GM23338 (cell line): ENCODE results near the gene AGPAT3.

Experiments
- CREB1 ChIP-seq: fragments of 250-450 bp; sonication (Bioruptor Pico); IDR thresholded peaks from 2 replicates; pipeline ENCODE4 v1.5.0; 2020; ENCODE audit warnings: low read depth, mild to moderate bottlenecking, moderate library complexity
- EZH2 ChIP-seq: fragments of 200-600 bp; sonication (generic); IDR thresholded peaks from one replicate; pipeline ENCODE4 v1.8.0; 2017; ENCODE audit warnings: antibody characterized with exemption, mild to moderate bottlenecking, low read depth; ENCODE audit not compliant: unreplicated experiment
- EZH2phosphoT487 ChIP-seq: fragments of 200-600 bp; sonication (generic); IDR thresholded peaks from one replicate; pipeline ENCODE4 v1.8.1; 2018; ENCODE audit warnings: antibody characterized with exemption; ENCODE audit not compliant: unreplicated experiment
- JUNB ChIP-seq: IDR thresholded peaks from one replicate; pipeline ENCODE4 v1.6.1; 2016; ENCODE audit warnings: antibody characterized with exemption; ENCODE audit not compliant: unreplicated experiment
- NANOG ChIP-seq: IDR thresholded peaks from 2 replicates; pipeline ENCODE4 v1.6.1; 2016; ENCODE audit warnings: antibody characterized with exemption, borderline replicate concordance
- POLR2AphosphoS5 ChIP-seq: IDR thresholded peaks from 2 replicates; pipeline ENCODE4 v1.6.1; 2016; ENCODE audit warnings: antibody characterized with exemption, low read depth
- STAT1 ChIP-seq: IDR thresholded peaks from one replicate; pipeline ENCODE4 v1.6.1; 2016; ENCODE audit warnings: antibody characterized with exemption; ENCODE audit not compliant: unreplicated experiment
- TF ChIP-seq, protein P1 (sequence below), 2 experiments: fragments of 200-600 bp in 1 of 2; sonication (generic) in 1 of 2; conservative IDR thresholded peaks; 2 replicates each; pipeline versions ENCODE4 v1.5.1 to v1.6.1; 2016 to 2017; ENCODE audit warnings: antibody characterized with exemption in 2 of 2, low read depth in 2 of 2, mild to moderate bottlenecking in 2 of 2, moderate library complexity in 1 of 2
- TF ChIP-seq, protein P2 (sequence below): IDR thresholded peaks from one replicate; pipeline ENCODE4 v1.6.1; 2018; ENCODE audit warnings: antibody characterized with exemption; ENCODE audit not compliant: unreplicated experiment
- TF ChIP-seq, protein P3 (sequence below): IDR thresholded peaks from 2 replicates; pipeline ENCODE4 v1.6.1; 2016; ENCODE audit warnings: antibody characterized with exemption
- TF ChIP-seq, protein P4 (sequence below): fragments of 250-450 bp; sonication (Bioruptor Pico); IDR thresholded peaks from 2 replicates; pipeline ENCODE4 v1.5.0; 2020; ENCODE audit warnings: mild to moderate bottlenecking, moderate library complexity

DNA sequence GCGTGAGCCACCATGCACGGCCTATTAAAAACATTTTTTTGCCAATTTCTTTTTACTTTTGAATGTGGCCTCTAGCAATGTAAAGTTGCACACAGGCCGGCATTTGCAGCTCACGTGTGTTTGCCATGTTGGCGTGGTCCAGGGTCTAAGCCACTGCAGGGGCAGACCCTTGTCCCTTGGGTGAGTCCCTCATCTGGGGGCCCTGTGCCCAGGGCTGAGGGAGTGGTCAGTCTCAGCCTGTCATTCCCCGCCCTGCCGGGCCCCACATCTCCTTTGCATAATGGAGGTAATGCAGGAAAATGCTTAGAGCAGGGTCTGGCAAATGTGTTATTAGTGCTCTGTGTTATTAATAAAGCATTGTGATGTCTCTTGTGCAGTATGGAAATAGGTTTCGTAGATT lies 16.9 kb downstream of the AGPAT3 start:
- TF ChIP-seq, protein P1, sequence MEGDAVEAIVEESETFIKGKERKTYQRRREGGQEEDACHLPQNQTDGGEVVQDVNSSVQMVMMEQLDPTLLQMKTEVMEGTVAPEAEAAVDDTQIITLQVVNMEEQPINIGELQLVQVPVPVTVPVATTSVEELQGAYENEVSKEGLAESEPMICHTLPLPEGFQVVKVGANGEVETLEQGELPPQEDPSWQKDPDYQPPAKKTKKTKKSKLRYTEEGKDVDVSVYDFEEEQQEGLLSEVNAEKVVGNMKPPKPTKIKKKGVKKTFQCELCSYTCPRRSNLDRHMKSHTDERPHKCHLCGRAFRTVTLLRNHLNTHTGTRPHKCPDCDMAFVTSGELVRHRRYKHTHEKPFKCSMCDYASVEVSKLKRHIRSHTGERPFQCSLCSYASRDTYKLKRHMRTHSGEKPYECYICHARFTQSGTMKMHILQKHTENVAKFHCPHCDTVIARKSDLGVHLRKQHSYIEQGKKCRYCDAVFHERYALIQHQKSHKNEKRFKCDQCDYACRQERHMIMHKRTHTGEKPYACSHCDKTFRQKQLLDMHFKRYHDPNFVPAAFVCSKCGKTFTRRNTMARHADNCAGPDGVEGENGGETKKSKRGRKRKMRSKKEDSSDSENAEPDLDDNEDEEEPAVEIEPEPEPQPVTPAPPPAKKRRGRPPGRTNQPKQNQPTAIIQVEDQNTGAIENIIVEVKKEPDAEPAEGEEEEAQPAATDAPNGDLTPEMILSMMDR (conservative IDR thresholded peaks at IDR 0.05; ENCODE audit: low read depth in 2 of 2): no peak
- no peak for TF ChIP-seq POLR2AphosphoS5
- TF ChIP-seq, protein P2, sequence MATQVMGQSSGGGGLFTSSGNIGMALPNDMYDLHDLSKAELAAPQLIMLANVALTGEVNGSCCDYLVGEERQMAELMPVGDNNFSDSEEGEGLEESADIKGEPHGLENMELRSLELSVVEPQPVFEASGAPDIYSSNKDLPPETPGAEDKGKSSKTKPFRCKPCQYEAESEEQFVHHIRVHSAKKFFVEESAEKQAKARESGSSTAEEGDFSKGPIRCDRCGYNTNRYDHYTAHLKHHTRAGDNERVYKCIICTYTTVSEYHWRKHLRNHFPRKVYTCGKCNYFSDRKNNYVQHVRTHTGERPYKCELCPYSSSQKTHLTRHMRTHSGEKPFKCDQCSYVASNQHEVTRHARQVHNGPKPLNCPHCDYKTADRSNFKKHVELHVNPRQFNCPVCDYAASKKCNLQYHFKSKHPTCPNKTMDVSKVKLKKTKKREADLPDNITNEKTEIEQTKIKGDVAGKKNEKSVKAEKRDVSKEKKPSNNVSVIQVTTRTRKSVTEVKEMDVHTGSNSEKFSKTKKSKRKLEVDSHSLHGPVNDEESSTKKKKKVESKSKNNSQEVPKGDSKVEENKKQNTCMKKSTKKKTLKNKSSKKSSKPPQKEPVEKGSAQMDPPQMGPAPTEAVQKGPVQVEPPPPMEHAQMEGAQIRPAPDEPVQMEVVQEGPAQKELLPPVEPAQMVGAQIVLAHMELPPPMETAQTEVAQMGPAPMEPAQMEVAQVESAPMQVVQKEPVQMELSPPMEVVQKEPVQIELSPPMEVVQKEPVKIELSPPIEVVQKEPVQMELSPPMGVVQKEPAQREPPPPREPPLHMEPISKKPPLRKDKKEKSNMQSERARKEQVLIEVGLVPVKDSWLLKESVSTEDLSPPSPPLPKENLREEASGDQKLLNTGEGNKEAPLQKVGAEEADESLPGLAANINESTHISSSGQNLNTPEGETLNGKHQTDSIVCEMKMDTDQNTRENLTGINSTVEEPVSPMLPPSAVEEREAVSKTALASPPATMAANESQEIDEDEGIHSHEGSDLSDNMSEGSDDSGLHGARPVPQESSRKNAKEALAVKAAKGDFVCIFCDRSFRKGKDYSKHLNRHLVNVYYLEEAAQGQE: no peak
- no peak for TF ChIP-seq EZH2
- no peak for TF ChIP-seq EZH2phosphoT487
- TF ChIP-seq JUNB: no peak
- TF ChIP-seq, protein P3, sequence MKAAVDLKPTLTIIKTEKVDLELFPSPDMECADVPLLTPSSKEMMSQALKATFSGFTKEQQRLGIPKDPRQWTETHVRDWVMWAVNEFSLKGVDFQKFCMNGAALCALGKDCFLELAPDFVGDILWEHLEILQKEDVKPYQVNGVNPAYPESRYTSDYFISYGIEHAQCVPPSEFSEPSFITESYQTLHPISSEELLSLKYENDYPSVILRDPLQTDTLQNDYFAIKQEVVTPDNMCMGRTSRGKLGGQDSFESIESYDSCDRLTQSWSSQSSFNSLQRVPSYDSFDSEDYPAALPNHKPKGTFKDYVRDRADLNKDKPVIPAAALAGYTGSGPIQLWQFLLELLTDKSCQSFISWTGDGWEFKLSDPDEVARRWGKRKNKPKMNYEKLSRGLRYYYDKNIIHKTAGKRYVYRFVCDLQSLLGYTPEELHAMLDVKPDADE: no peak
- TF ChIP-seq NANOG: no peak
- TF ChIP-seq, protein P4, sequence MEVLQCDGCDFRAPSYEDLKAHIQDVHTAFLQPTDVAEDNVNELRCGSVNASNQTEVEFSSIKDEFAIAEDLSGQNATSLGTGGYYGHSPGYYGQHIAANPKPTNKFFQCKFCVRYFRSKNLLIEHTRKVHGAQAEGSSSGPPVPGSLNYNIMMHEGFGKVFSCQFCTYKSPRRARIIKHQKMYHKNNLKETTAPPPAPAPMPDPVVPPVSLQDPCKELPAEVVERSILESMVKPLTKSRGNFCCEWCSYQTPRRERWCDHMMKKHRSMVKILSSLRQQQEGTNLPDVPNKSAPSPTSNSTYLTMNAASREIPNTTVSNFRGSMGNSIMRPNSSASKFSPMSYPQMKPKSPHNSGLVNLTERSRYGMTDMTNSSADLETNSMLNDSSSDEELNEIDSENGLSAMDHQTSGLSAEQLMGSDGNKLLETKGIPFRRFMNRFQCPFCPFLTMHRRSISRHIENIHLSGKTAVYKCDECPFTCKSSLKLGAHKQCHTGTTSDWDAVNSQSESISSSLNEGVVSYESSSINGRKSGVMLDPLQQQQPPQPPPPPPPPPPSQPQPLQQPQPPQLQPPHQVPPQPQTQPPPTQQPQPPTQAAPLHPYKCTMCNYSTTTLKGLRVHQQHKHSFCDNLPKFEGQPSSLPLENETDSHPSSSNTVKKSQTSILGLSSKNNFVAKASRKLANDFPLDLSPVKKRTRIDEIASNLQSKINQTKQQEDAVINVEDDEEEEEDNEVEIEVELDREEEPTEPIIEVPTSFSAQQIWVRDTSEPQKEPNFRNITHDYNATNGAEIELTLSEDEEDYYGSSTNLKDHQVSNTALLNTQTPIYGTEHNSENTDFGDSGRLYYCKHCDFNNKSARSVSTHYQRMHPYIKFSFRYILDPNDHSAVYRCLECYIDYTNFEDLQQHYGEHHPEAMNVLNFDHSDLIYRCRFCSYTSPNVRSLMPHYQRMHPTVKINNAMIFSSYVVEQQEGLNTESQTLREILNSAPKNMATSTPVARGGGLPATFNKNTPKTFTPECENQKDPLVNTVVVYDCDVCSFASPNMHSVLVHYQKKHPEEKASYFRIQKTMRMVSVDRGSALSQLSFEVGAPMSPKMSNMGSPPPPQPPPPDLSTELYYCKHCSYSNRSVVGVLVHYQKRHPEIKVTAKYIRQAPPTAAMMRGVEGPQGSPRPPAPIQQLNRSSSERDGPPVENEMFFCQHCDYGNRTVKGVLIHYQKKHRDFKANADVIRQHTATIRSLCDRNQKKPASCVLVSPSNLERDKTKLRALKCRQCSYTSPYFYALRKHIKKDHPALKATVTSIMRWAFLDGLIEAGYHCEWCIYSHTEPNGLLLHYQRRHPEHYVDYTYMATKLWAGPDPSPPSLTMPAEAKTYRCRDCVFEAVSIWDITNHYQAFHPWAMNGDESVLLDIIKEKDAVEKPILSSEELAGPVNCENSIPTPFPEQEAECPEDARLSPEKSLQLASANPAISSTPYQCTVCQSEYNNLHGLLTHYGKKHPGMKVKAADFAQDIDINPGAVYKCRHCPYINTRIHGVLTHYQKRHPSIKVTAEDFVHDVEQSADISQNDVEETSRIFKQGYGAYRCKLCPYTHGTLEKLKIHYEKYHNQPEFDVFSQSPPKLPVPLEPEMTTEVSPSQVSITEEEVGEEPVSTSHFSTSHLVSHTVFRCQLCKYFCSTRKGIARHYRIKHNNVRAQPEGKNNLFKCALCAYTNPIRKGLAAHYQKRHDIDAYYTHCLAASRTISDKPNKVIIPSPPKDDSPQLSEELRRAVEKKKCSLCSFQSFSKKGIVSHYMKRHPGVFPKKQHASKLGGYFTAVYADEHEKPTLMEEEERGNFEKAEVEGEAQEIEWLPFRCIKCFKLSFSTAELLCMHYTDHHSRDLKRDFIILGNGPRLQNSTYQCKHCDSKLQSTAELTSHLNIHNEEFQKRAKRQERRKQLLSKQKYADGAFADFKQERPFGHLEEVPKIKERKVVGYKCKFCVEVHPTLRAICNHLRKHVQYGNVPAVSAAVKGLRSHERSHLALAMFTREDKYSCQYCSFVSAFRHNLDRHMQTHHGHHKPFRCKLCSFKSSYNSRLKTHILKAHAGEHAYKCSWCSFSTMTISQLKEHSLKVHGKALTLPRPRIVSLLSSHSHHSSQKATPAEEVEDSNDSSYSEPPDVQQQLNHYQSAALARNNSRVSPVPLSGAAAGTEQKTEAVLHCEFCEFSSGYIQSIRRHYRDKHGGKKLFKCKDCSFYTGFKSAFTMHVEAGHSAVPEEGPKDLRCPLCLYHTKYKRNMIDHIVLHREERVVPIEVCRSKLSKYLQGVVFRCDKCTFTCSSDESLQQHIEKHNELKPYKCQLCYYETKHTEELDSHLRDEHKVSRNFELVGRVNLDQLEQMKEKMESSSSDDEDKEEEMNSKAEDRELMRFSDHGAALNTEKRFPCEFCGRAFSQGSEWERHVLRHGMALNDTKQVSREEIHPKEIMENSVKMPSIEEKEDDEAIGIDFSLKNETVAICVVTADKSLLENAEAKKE: no peak
- TF ChIP-seq CREB1 (CRISPR knock-in tag): no peak
- no peak for TF ChIP-seq STAT1
